ENCODE measurements around the gene WDR75.

DNA sequence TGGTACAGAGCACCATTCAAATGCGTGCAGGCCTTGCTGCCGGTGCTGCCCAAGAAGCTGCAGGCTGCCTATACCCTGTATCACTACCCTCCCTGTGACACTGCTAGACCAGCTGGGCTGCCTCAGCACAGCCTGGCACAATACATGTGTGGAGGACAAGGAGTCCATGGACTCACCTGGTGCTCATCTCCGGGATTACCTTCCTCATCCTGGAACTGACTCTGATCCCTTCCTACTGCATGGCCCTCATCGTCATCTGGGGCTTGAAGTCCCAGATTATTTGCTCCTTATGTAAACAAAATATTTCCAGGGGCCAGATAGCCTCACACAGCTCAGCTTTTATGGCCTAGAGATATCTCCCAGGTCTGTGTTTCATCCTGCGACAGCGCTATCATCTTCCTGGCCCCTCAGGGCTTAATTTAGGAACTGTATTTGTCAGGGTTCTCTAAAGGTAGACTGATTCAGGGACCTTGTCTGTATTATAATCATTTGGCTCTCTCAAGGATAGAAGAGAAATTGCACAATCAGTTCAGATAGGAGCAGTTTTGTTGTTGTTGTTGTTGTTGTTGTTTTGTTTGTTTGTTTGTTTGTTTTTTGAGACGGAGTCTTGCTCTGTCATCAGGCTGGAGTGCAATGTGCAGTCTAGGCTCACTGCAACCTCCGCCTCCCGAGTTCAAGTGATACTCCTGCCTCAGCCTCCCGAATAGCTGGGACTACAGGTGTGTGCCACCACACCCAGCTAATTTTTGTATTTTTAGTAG, 42.9 kb downstream of the WDR75 start:
- TF ChIP-seq YY1 (IDR thresholded peaks at IDR 0.05; ENCODE audit: insufficient read depth, insufficient read length) (no peak), ZNF274 (IDR thresholded peaks at IDR 0.05; ENCODE audit: low read depth, low read length) (no peak)
